Activated naive CD8-positive, alpha-beta T cell treated with anti-CD3 and anti-CD28 coated beads for 36 hours (primary cell): ENCODE results near the gene PDE1C. TPM values are rescaled to one million over a fixed set of nuclear protein-coding genes. Genes with fewer than 3 reads are reported as not detected.
"Not testable (repeated sequence)": the region's sequence is repeated elsewhere in the genome, so short reads cannot be mapped to it uniquely, and the experiment has no call there.

ENCODE experiments used
- DNase-seq: peaks from one replicate; pipeline ENCODE4 v3.0.0; 2021
- H3K27ac Mint-ChIP-seq: one replicate; pipeline ENCODE4 v1.8.0; 2022; ENCODE audit warnings: mild to moderate bottlenecking, moderate library complexity, mixed read lengths
- H3K27me3 Mint-ChIP-seq: one replicate; pipeline ENCODE4 v1.8.0; 2022; ENCODE audit warnings: mild to moderate bottlenecking, mixed read lengths
- H3K36me3 Mint-ChIP-seq: one replicate; pipeline ENCODE4 v1.8.0; 2021; ENCODE audit warnings: mild to moderate bottlenecking, mixed read lengths
- H3K4me1 Mint-ChIP-seq: one replicate; pipeline ENCODE4 v1.8.0; 2021; ENCODE audit warnings: mixed read lengths
- H3K4me3 Mint-ChIP-seq: one replicate; pipeline ENCODE4 v1.8.0; 2022; ENCODE audit warnings: mild to moderate bottlenecking, moderate library complexity, mixed read lengths
- H3K9me3 Mint-ChIP-seq: one replicate; pipeline ENCODE4 v1.8.0; 2022; ENCODE audit warnings: mixed read lengths
- total RNA-seq, 2 experiments: library from RNA; stranded (reverse); gene quantifications; one replicate each; pipeline ENCODE4 v1.2.3, GENCODE V29; 2021

Gene PDE1C
- total RNA-seq, 2 experiments from 2014 or later, result not detected

- Mint-ChIP-seq H3K4me1 (no peaks in the 10 kb centered on the region), H3K9me3 (peaks cover 14% of the 10 kb centered on the region)
Observed at GRCh38 chr7:31872545-31873370, 197.4 kb downstream of the PDE1C start.

GRCh38 chr7:31864646-31865045 is 205.6 kb downstream of the PDE1C start:
- Mint-ChIP-seq H3K27ac (no peak overlapping the region), H3K4me3 (no peak overlapping the region), H3K27me3 (no peaks in the 10 kb centered on the region), H3K9me3 (peaks cover 9% of the 10 kb centered on the region), H3K4me1 (no peaks in the 10 kb centered on the region), H3K36me3 (no peaks in the 10 kb centered on the region)
- no peak for DNase-seq

More at GRCh38 chr7:31872545-31873370, 197.4 kb downstream of the PDE1C start:
- Mint-ChIP-seq H3K36me3 (no peaks in the 10 kb centered on the region), H3K27me3 (no peaks in the 10 kb centered on the region), H3K27ac (no peak overlapping the region), H3K4me3 (no peak overlapping the region)
- DNase-seq, result no peak

GRCh38 chr7:31860925-31861324 is 209.3 kb downstream of the PDE1C start:
- Mint-ChIP-seq H3K27ac (no peak overlapping the region), H3K36me3 (no peaks in the 10 kb centered on the region), H3K27me3 (no peaks in the 10 kb centered on the region), H3K9me3 (no peaks in the 10 kb centered on the region), H3K4me3 (no peak overlapping the region), H3K4me1 (no peaks in the 10 kb centered on the region)
- DNase-seq, result no peak

- no peaks in the 10 kb centered on the region for H3K4me1 Mint-ChIP-seq
- no peaks in the 10 kb centered on the region for H3K36me3 Mint-ChIP-seq
- no peaks in the 10 kb centered on the region for H3K27me3 Mint-ChIP-seq
- DNase-seq, result no peak
- no peak overlapping the region for H3K4me3 Mint-ChIP-seq
- no peaks in the 10 kb centered on the region for H3K9me3 Mint-ChIP-seq
- H3K27ac Mint-ChIP-seq, result no peak overlapping the region
Observed at GRCh38 chr7:31858055-31858454, 212.2 kb downstream of the PDE1C start.

- DNase-seq, result no peak
- Mint-ChIP-seq H3K27ac (no peak overlapping the region), H3K27me3 (no peaks in the 10 kb centered on the region), H3K4me1 (no peaks in the 10 kb centered on the region), H3K9me3 (no peaks in the 10 kb centered on the region), H3K4me3 (no peak overlapping the region), H3K36me3 (no peaks in the 10 kb centered on the region)
Observed at GRCh38 chr7:31857172-31857571, 213.0 kb downstream of the PDE1C start.

GRCh38 chr7:31856337-31856736 is 213.9 kb downstream of the PDE1C start:
- no peak for DNase-seq
- Mint-ChIP-seq H3K27ac (no peak overlapping the region), H3K9me3 (no peaks in the 10 kb centered on the region), H3K4me3 (no peak overlapping the region), H3K27me3 (no peaks in the 10 kb centered on the region), H3K4me1 (no peaks in the 10 kb centered on the region), H3K36me3 (no peaks in the 10 kb centered on the region)

GRCh38 chr7:31855530-31855929 is 214.7 kb downstream of the PDE1C start:
- DNase-seq, result no peak
- Mint-ChIP-seq H3K4me1 (no peaks in the 10 kb centered on the region), H3K27ac (no peak overlapping the region), H3K4me3 (no peak overlapping the region), H3K36me3 (no peaks in the 10 kb centered on the region), H3K27me3 (no peaks in the 10 kb centered on the region), H3K9me3 (no peaks in the 10 kb centered on the region)

- DNase-seq, result no peak
- H3K4me1 Mint-ChIP-seq, result no peaks in the 10 kb centered on the region
- H3K9me3 Mint-ChIP-seq, result no peaks in the 10 kb centered on the region
- no peaks in the 10 kb centered on the region for H3K36me3 Mint-ChIP-seq
- no peaks in the 10 kb centered on the region for H3K27me3 Mint-ChIP-seq
- H3K27ac Mint-ChIP-seq, result no peak overlapping the region
- H3K4me3 Mint-ChIP-seq, result no peak overlapping the region
Observed at GRCh38 chr7:31853380-31853779, 216.8 kb downstream of the PDE1C start.

GRCh38 chr7:31852462-31852861 is 217.7 kb downstream of the PDE1C start:
- DNase-seq, result no peak
- Mint-ChIP-seq H3K36me3 (no peaks in the 10 kb centered on the region), H3K27me3 (no peaks in the 10 kb centered on the region), H3K4me1 (no peaks in the 10 kb centered on the region), H3K27ac (no peak overlapping the region), H3K4me3 (no peak overlapping the region), H3K9me3 (no peaks in the 10 kb centered on the region)

- H3K36me3 Mint-ChIP-seq, result no peaks in the 10 kb centered on the region
- H3K4me1 Mint-ChIP-seq, result no peaks in the 10 kb centered on the region
- DNase-seq, result no peak
- H3K27me3 Mint-ChIP-seq, result no peaks in the 10 kb centered on the region
- no peaks in the 10 kb centered on the region for H3K9me3 Mint-ChIP-seq
- no peak overlapping the region for H3K4me3 Mint-ChIP-seq
- no peak overlapping the region for H3K27ac Mint-ChIP-seq
Observed at GRCh38 chr7:31851119-31851518, 219.1 kb downstream of the PDE1C start.

GRCh38 chr7:31850601-31851000 is 219.6 kb downstream of the PDE1C start:
- no peaks in the 10 kb centered on the region for H3K4me1 Mint-ChIP-seq

GRCh38 chr7:31850066-31850465 is 220.1 kb downstream of the PDE1C start:
- Mint-ChIP-seq H3K9me3 (no peaks in the 10 kb centered on the region), H3K27me3 (no peaks in the 10 kb centered on the region), H3K4me3 (no peak overlapping the region), H3K27ac (no peak overlapping the region), H3K4me1 (no peaks in the 10 kb centered on the region), H3K36me3 (no peaks in the 10 kb centered on the region)
- no peak for DNase-seq

More at GRCh38 chr7:31850601-31851000, 219.6 kb downstream of the PDE1C start:
- DNase-seq, result no peak
- no peaks in the 10 kb centered on the region for H3K27me3 Mint-ChIP-seq
- H3K27ac Mint-ChIP-seq, result no peak overlapping the region
- H3K4me3 Mint-ChIP-seq, result no peak overlapping the region
- H3K9me3 Mint-ChIP-seq, result no peaks in the 10 kb centered on the region
- H3K36me3 Mint-ChIP-seq, result no peaks in the 10 kb centered on the region

- Mint-ChIP-seq H3K4me1 (no peaks in the 10 kb centered on the region), H3K27ac (no peak overlapping the region), H3K27me3 (no peaks in the 10 kb centered on the region), H3K9me3 (peaks cover 2% of the 10 kb centered on the region), H3K36me3 (no peaks in the 10 kb centered on the region), H3K4me3 (no peak overlapping the region)
- no peak for DNase-seq
Observed at GRCh38 chr7:31835471-31835870, 234.7 kb downstream of the PDE1C start.

GRCh38 chr7:31833625-31834024 is 236.6 kb downstream of the PDE1C start:
- H3K9me3 Mint-ChIP-seq, H3K27me3 Mint-ChIP-seq, H3K27ac Mint-ChIP-seq, H3K4me1 Mint-ChIP-seq, DNase-seq, H3K36me3 Mint-ChIP-seq, H3K4me3 Mint-ChIP-seq: not testable (repeated sequence)

- no peak overlapping the region for H3K4me3 Mint-ChIP-seq
Observed at GRCh38 chr7:31828520-31828919, 241.7 kb downstream of the PDE1C start.

GRCh38 chr7:31825576-31825975 is 244.6 kb downstream of the PDE1C start:
- DNase-seq, result no peak
- Mint-ChIP-seq H3K27me3 (no peaks in the 10 kb centered on the region), H3K27ac (no peak overlapping the region), H3K36me3 (no peaks in the 10 kb centered on the region), H3K4me3 (no peak overlapping the region), H3K4me1 (no peaks in the 10 kb centered on the region), H3K9me3 (no peaks in the 10 kb centered on the region)

More at GRCh38 chr7:31828520-31828919, 241.7 kb downstream of the PDE1C start:
- DNase-seq, result no peak
- Mint-ChIP-seq H3K4me1 (no peaks in the 10 kb centered on the region), H3K27me3 (no peaks in the 10 kb centered on the region), H3K9me3 (no peaks in the 10 kb centered on the region), H3K27ac (no peak overlapping the region), H3K36me3 (no peaks in the 10 kb centered on the region)
